ENCODE data around the gene ADSL.

GRCh38 chr22:40324468-40325305 is 21.6 kb upstream of the ADSL start:
- TF ChIP-seq CTCF (IDR thresholded peaks at IDR 0.05) (no peak), POLR2AphosphoS5 (IDR thresholded peaks at IDR 0.05) (peak in 1 of 3 donors; percentile 22), EP300 (IDR thresholded peaks at IDR 0.05) (no peak)

Measured in suprapubic skin (tissue), 4 donors.